K562 (cell line): ENCODE results near the gene MARCHF9. TPM values are rescaled to one million over a fixed set of nuclear protein-coding genes. Genes with fewer than 3 reads are reported as not detected.

ENCODE experiments used
- ATAC-seq: fragments of 200-7000 bp; cut with Tn5 transposase; 3 replicates; pipeline ENCODE4 v1.9.1; 2020; ENCODE audit warnings: moderate library complexity
- BruUV-seq: library from RNA; stranded (reverse); fragments of 400-500 nt; replicated peaks from 2 replicates; lab custom pipeline; 2021; lab: Mats Ljungman, UMichigan
- CTCF ChIA-PET: fragments of 300-600 bp; formaldehyde crosslinking; extraction: SDS; loops from one replicate; lab custom pipeline; 2021; ENCODE audit warnings: low intra/inter-chr PET ratio; lab: Yijun Ruan, JAX
- POLR2A ChIA-PET: fragments of 300-600, 350-650 bp; sonication (Branson Sonifier 250); formaldehyde crosslinking; extraction: SDS; loops from one replicate; lab custom pipeline; 2021; ENCODE audit warnings: antibody characterized with exemption, inconsistent platforms; lab: Yijun Ruan, JAX
- DNase-seq, 4 experiments: peaks; one replicate each; pipeline versions ENCODE4 v3.0.0 to v3.0.0-alpha.2; 2011 to 2018; ENCODE audit warnings: low spot score in 3 of 4, mixed read lengths in 3 of 4; ENCODE audit errors: extremely low read depth in 1 of 4
- FAIRE-seq: peaks from 2 replicates; lab custom pipeline; 2011; peaks lifted over from hg19 to GRCh38; lab: Jason Lieb, UNC
- H2AFZ ChIP-seq: 2 replicates; pipeline ENCODE4 v1.6.0; 2011; ENCODE audit warnings: low read depth, low read length, control low read depth, inconsistent platforms
- H3K27ac ChIP-seq: fragments of 200-600 bp; 3 replicates; pipeline ENCODE4 v1.8.0; 2011; ENCODE audit warnings: low read depth, mild to moderate bottlenecking, control low read depth, inconsistent platforms, low read length, moderate library complexity, mixed read lengths; ENCODE audit errors: extremely low read depth
- H3K27me3 ChIP-seq, 2 experiments: fragments of 300-600 bp in 1 of 2; 2 replicates in 1 of 2; 3 replicates in 1 of 2; pipeline versions ENCODE4 v1.6.0 to v1.8.0; 2011; ENCODE audit warnings: inconsistent platforms in 2 of 2, low read length in 2 of 2, mild to moderate bottlenecking in 1 of 2, mixed read lengths in 1 of 2, moderate library complexity in 1 of 2; ENCODE audit not compliant: control insufficient read depth in 2 of 2, insufficient read depth in 2 of 2
- H3K36me3 ChIP-seq: fragments of 300-600 bp; 3 replicates; pipeline ENCODE4 v1.8.0; 2011; ENCODE audit warnings: mild to moderate bottlenecking, low read length, inconsistent platforms; ENCODE audit not compliant: control insufficient read depth, insufficient read depth
- H3K4me1 ChIP-seq, 2 experiments: fragments of 200-600 bp in 1 of 2; replicated peaks in 1 of 2; 2 replicates in 1 of 2; 3 replicates in 1 of 2; pipeline versions ENCODE4 v1.5.1 to v1.8.0; 2011; ENCODE audit warnings: inconsistent platforms in 2 of 2, low read length in 2 of 2, mild to moderate bottlenecking in 1 of 2, mixed read lengths in 1 of 2, moderate library complexity in 1 of 2; ENCODE audit not compliant: control insufficient read depth in 2 of 2, insufficient read depth in 2 of 2
- H3K4me2 ChIP-seq: 2 replicates; pipeline ENCODE4 v1.6.1; 2011; ENCODE audit warnings: low read length, control low read depth, inconsistent platforms, mixed read lengths; ENCODE audit not compliant: insufficient read depth
- H3K4me3 ChIP-seq: fragments of 200-600 bp; sonication (generic), shearing (Covaris generic); 2 replicates; pipeline ENCODE4 v1.5.1; 2016; ENCODE audit warnings: control low read depth, inconsistent platforms
- H3K79me2 ChIP-seq: fragments of 200-600 bp; 3 replicates; pipeline ENCODE4 v1.8.0; 2011; ENCODE audit warnings: low read length, inconsistent platforms; ENCODE audit not compliant: control insufficient read depth, insufficient read depth
- H3K9ac ChIP-seq, 2 experiments: 2 replicates each; pipeline versions ENCODE4 v1.6.0 to v1.6.1; 2011; ENCODE audit warnings: low read depth in 2 of 2, low read length in 2 of 2, control low read depth in 1 of 2, inconsistent platforms in 1 of 2, mild to moderate bottlenecking in 1 of 2, mixed read lengths in 1 of 2; ENCODE audit not compliant: insufficient read depth in 1 of 2
- H3K9me1 ChIP-seq: one replicate; pipeline ENCODE4 v1.6.0; 2011; ENCODE audit warnings: inconsistent platforms, mild to moderate bottlenecking, low read length, moderate library complexity; ENCODE audit not compliant: control insufficient read depth, insufficient read depth
- H3K9me3 ChIP-seq: replicated peaks from 2 replicates; pipeline ENCODE4 v1.5.1; 2011; ENCODE audit warnings: low read depth, low read length, inconsistent platforms; ENCODE audit not compliant: control insufficient read depth, insufficient read depth
- H4K20me1 ChIP-seq: replicated peaks from 2 replicates; pipeline ENCODE4 v1.6.1; 2011; ENCODE audit warnings: low read length, inconsistent platforms, mixed read lengths; ENCODE audit not compliant: control insufficient read depth, insufficient read depth
- EWSR1 ChIP-seq: fragments of 450-650 bp; IDR thresholded peaks from 2 replicates; pipeline ENCODE4 v1.6.1; 2018; ENCODE audit warnings: borderline replicate concordance, mild to moderate bottlenecking, low read depth, moderate library complexity; ENCODE audit not compliant: partially characterized antibody
- GABPB2 ChIP-seq: fragments of 250-450 bp; sonication (Bioruptor Pico); conservative IDR thresholded peaks from 2 replicates; pipeline ENCODE4 v1.5.1; 2021; ENCODE audit warnings: mild to moderate bottlenecking
- GTF2E2 ChIP-seq: fragments of 200-800 bp; sonication (Bioruptor generic); IDR thresholded peaks from 2 replicates; pipeline ENCODE4 v1.6.1; 2016; ENCODE audit warnings: missing genetic modification characterization, missing compliant biosample characterization
- HLTF ChIP-seq: fragments of 450-650 bp; IDR thresholded peaks from 2 replicates; pipeline ENCODE4 v1.6.1; 2016
- MAFK ChIP-seq: IDR thresholded peaks from 2 replicates; pipeline ENCODE4 v1.6.1; 2011; ENCODE audit warnings: low read length, improper control_type of control experiment
- MTA1 ChIP-seq: fragments of 450-650 bp; IDR thresholded peaks from 2 replicates; pipeline ENCODE4 v1.6.1; 2017; ENCODE audit warnings: borderline replicate concordance
- MXD1 ChIP-seq: fragments of 250-450 bp; sonication (Bioruptor Pico); IDR thresholded peaks from 2 replicates; pipeline ENCODE4 v1.8.0; 2021; ENCODE audit warnings: borderline replicate concordance, mild to moderate bottlenecking, moderate library complexity; ENCODE audit not compliant: poor library complexity, severe bottlenecking
- RBM39 ChIP-seq: fragments of 200-400 bp; formaldehyde crosslinking; optimal IDR thresholded peaks from 2 replicates; pipeline ENCODE3; 2018; ENCODE audit warnings: low read depth, low read length
- RREB1 ChIP-seq: fragments of 250-450 bp; sonication (Bioruptor Pico); IDR thresholded peaks from 2 replicates; pipeline ENCODE4 v1.4.0; 2020
- RUNX1 ChIP-seq: sonication (generic); IDR thresholded peaks from 2 replicates; pipeline ENCODE4 v1.6.1; 2016; ENCODE audit warnings: antibody characterized with exemption, low read depth
- SMARCB1 ChIP-seq: IDR thresholded peaks from 2 replicates; pipeline ENCODE4 v1.6.1; 2011; ENCODE audit warnings: improper control_type of control experiment, low read depth; ENCODE audit not compliant: insufficient read length
- TCF7 ChIP-seq: sonication (generic); IDR thresholded peaks from 2 replicates; pipeline ENCODE4 v1.6.1; 2016; ENCODE audit warnings: antibody characterized with exemption, borderline replicate concordance
- WHSC1 ChIP-seq: IDR thresholded peaks from one replicate; pipeline ENCODE4 v1.6.1; 2012; ENCODE audit warnings: low read length, control low read depth, inconsistent platforms
- XRCC4 ChIP-seq: IDR thresholded peaks from one replicate; pipeline ENCODE4 v1.6.1; 2011; ENCODE audit not compliant: insufficient read depth, insufficient read length; ENCODE audit errors: extremely low read depth
- WGBS: fragments of 100-300 bp; shearing (Covaris generic); methylation state at CpG from one replicate; pipeline ENCODE4 v1.1.6; 2016; ENCODE audit warnings: low coverage, mixed read lengths; ENCODE audit not compliant: insufficient coverage; ENCODE audit errors: missing lambda C conversion rate; 5-methylcytosine and 5-hydroxymethylcytosine counted together
- in situ Hi-C: fragments of 300-500 bp; cut with MboI; formaldehyde crosslinking; loops from 4 replicates; pipeline ENCODE4 v1.15.0; 2018; ENCODE audit warnings: inconsistent platforms, mixed read lengths
- intact Hi-C: fragments of 100-400 bp; cut with micrococcal nuclease; formaldehyde crosslinking; loops from 2 replicates; pipeline ENCODE4 v1.14.2; 2022
- polyA plus RNA-seq, 8 experiments: library from polyadenylated mRNA; depleted of rRNA in 4 of 8; stranded (reverse) in 5 of 8; unstranded in 3 of 8; fragments of >200 nt; fragmentation: Nextera tagmentation in 2 of 8; fragmentation: Illumina TruSeq in 1 of 8; extraction: Ambion mirVana in 2 of 8; extraction: Trizol in 1 of 8; gene quantifications; 2 replicates each; pipeline versions ENCODE4 v1.2.1 to v1.2.3, GENCODE V29; 2011 to 2014; ENCODE audit warnings: inconsistent platforms in 1 of 8, missing spikeins in 1 of 8
- total RNA-seq, 7 experiments: library from RNA; depleted of rRNA in 6 of 7; stranded (reverse); fragments of >200 nt in 6 of 7; fragmentation: Illumina TruSeq in 2 of 7; extraction: Trizol in 2 of 7; gene quantifications; 2 replicates each; pipeline versions ENCODE4 v1.2.1 to v1.2.3, GENCODE V29; 2011 to 2021; ENCODE audit warnings: low replicate concordance in 1 of 7

Gene MARCHF9
- total and polyA plus RNA-seq, 9 of the 15 experiments (the other 6 are each of a cell fraction or from before 2014, with no cell fraction given), result 0.80 to 12.4 (median 6.2) TPM

- no peak for TF ChIP-seq GABPB2 (CRISPR knock-in tag)
- no peak for TF ChIP-seq MTA1
- TF ChIP-seq GTF2E2 (tag), result no peak
- no peak for TF ChIP-seq WHSC1
- TF ChIP-seq TCF7, result no peak
Observed at GRCh38 chr12:57739914-57740538, 14.9 kb upstream of the MARCHF9 start (continued).

GRCh38 chr12:57740656-57741412, 14.1 kb upstream of the MARCHF9 start:
- H3K79me2 ChIP-seq, result peaks cover 7% of the 10 kb centered on the region; the same call in 1 of the 3 replicates
- H3K9me3 ChIP-seq, result no peaks in the 10 kb centered on the region
- FAIRE-seq (no peak), ATAC-seq (no peak), DNase-seq (no peak)
- H2AFZ ChIP-seq, result no peak overlapping the region
- CTCF ChIA-PET, result no interaction called here
- H4K20me1 ChIP-seq, result no peaks in the 10 kb centered on the region
- H3K9me1 ChIP-seq, result no peaks in the 10 kb centered on the region
- in situ Hi-C loops (loop anchor here (10.0 kb wide), 1 partner anchor 426 kb away; no protein-coding TSS in a partner anchor), intact Hi-C loops (no loop called here)
- POLR2A ChIA-PET, result interaction anchor here (0.5 to 1.3 kb wide), 11 partner anchors 11 to 1329 kb away, joined by 3 to 4 read pairs (median 3); partner anchors contain the start of genes CDK4, DDIT3 and OS9
- 31% methylated on average over 5 of the region's 5 CpGs for WGBS
- no peak overlapping the region for H3K4me3 ChIP-seq
- BruUV-seq, result no TSS peak
- H3K4me2 ChIP-seq, result no peak overlapping the region
- H3K4me1 ChIP-seq, result peaks cover 6 to 40% of the 10 kb centered on the region in 2 experiments; a peak in 4 of 5 replicates
- H3K36me3 ChIP-seq, result 0 out of 3 replicates have a peak, but pooled peaks cover under 1% of the 10 kb centered on the region
- H3K27ac ChIP-seq, result no peak overlapping the region
- no peak overlapping the region for H3K9ac ChIP-seq
- peaks cover 0 to 26% of the 10 kb centered on the region in 2 experiments; a peak in 2 of 5 replicates for H3K27me3 ChIP-seq
- no peak for TF ChIP-seq EWSR1
- no peak for TF ChIP-seq MAFK
- TF ChIP-seq MXD1, result no peak
- TF ChIP-seq XRCC4, result no peak
- TF ChIP-seq SMARCB1, result no peak
- 0 out of 2 replicates have a peak, but pooled peaks have one; percentile 39 for TF ChIP-seq RREB1 (CRISPR knock-in tag)
- no peak for TF ChIP-seq RBM39
- TF ChIP-seq HLTF, result no peak
- TF ChIP-seq RUNX1, result no peak
